ENCODE results near the gene TLR9.
"Not testable (repeated sequence)": the region's sequence is repeated elsewhere in the genome, so short reads cannot be mapped to it uniquely, and the experiment has no call there.

The TLR9 gene

DNA sequence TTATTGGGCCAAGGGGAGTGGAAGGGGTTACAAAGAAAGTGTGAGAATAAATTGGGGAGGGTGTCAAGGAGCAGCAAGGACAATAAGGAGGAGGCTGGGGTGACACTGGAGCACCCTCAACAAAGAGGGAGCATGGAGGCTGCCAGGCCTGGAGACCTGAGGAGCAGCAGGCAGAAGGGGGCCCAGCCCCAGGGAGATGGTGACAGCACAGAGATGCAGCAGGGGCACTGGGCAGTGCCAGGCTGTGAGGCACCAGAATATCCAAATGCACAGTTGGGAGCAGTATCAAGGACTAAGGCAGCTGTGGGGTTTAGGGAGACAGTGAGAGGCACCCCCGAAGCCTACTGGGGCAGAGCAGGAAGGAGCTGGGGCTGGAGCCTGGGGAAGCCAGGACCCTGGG is 46.9 kb downstream of the TLR9 start:
- H3K18ac ChIP-seq (ENCODE audit: low read depth in 1 of 2, low read length in 2 of 2), result no peak overlapping the region
- H4K91ac ChIP-seq (ENCODE audit: low read length), result no peak overlapping the region
- peaks cover 3% of the 10 kb centered on the region for H3K4me1 ChIP-seq (ENCODE audit: control insufficient read depth, insufficient read depth, low read depth, low read length)
- H3K36me3 ChIP-seq (ENCODE audit: control insufficient read depth in 1 of 2, insufficient read depth in 2 of 2, low read depth in 1 of 2, low read length in 2 of 2), result no peaks in the 10 kb centered on the region
- no peaks in the 10 kb centered on the region for H3K9me3 ChIP-seq (ENCODE audit: control insufficient read depth, low read length)
- no peak overlapping the region for H3K23ac ChIP-seq (ENCODE audit: low read length in 2 of 2)
- H2AFZ ChIP-seq (ENCODE audit: low read depth, low read length), result no peak overlapping the region
- H2BK5ac ChIP-seq (ENCODE audit: low read depth, low read length, poor library complexity, severe bottlenecking), result no peak overlapping the region
- H3K4me3 ChIP-seq (ENCODE audit: insufficient read depth in 1 of 2, low read depth in 1 of 2, low read length in 2 of 2), result no peak overlapping the region
- peaks cover 0 to 8% of the 10 kb centered on the region in 2 experiments for H3K27me3 ChIP-seq (ENCODE audit: control insufficient read depth in 1 of 2, insufficient read depth in 1 of 2, low read length in 2 of 2)
- 97% methylated on average over 1 of the region's 1 CpG for WGBS
- no peak overlapping the region for H3K4me2 ChIP-seq (ENCODE audit: low read length, poor library complexity, severe bottlenecking)
- H3K27ac ChIP-seq (ENCODE audit: low read length, poor library complexity, severe bottlenecking), result no peak overlapping the region
- H2BK120ac ChIP-seq (ENCODE audit: low read depth, low read length), result no peak overlapping the region
- no peak overlapping the region for H3K9ac ChIP-seq (ENCODE audit: low read length)
- H3K4ac ChIP-seq (ENCODE audit: low read depth in 1 of 2, low read length in 2 of 2), result no peak overlapping the region
- H2BK12ac ChIP-seq (ENCODE audit: low read length in 2 of 2), result peak overlapping the region in 1 of 2 experiments; percentile 37
- peak overlapping the region; percentile 12 for H2BK15ac ChIP-seq (ENCODE audit: low read depth, poor library complexity, severe bottlenecking)
- H3K14ac ChIP-seq (ENCODE audit: low read length in 2 of 2), result no peak overlapping the region
- H3K79me1 ChIP-seq (replicated peaks; ENCODE audit: low read length, poor library complexity, severe bottlenecking), result no peaks in the 10 kb centered on the region
- DNase-seq, result no peak
- no peak overlapping the region for H2AK5ac ChIP-seq (ENCODE audit: low read length, severe bottlenecking)
- H4K8ac ChIP-seq (ENCODE audit: low read length), result no peak overlapping the region

DNA sequence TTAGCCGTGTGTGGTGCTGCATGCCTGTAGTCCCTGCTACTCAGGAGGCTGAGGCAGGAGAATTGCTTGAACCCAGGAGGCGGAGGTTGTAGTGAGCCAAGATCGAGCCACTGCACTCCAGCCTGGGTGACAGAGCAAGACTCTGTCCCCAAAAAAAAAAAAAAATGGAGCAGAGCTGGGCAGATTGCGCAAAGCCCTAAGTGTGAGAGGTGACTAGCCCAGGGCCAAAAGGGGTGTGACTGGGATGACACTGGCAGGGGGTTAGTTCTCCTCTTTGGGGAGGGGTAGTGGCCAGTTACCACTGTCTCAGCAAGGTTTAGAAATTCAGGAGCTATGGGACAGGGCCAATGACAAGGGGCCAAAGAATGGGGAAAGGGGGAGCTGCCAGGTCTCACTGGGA is 47.3 kb downstream of the TLR9 start:
- not testable (repeated sequence) for H3K14ac ChIP-seq (ENCODE audit: low read length in 2 of 2); H4K91ac ChIP-seq (ENCODE audit: low read length); DNase-seq

DNA sequence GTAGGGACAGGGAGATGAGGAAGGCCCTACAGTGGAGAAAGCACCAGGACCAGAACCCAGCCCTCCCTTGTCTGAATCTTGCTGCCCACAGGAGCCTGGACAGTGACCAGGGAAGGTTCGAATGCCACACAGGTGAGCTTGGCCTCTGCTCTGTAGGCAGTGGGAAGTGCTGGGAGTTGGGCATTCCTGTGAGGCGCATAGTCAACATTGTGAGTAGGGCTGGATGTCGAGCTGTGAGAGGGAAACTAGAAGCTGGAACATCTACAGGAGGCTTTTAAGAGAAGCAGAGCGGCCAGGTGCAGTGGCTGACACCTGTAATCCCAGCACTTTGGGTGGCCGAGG is 47.8 kb downstream of the TLR9 start:
- Histone ChIP-seq H4K91ac (ENCODE audit: low read length) (no peak overlapping the region), H4K8ac (ENCODE audit: low read length) (no peak overlapping the region), H2BK15ac (ENCODE audit: low read depth, poor library complexity, severe bottlenecking) (no peak overlapping the region), H2AFZ (ENCODE audit: low read depth, low read length) (no peak overlapping the region), H3K27ac (ENCODE audit: low read length, poor library complexity, severe bottlenecking) (no peak overlapping the region), H3K18ac (ENCODE audit: low read depth in 1 of 2, low read length in 2 of 2) (no peak overlapping the region), H2AK5ac (ENCODE audit: low read length, severe bottlenecking) (no peak overlapping the region), H3K14ac (ENCODE audit: low read length in 2 of 2) (no peak overlapping the region), H3K4ac (ENCODE audit: low read depth in 1 of 2, low read length in 2 of 2) (no peak overlapping the region), H2BK12ac (ENCODE audit: low read length in 2 of 2) (no peak overlapping the region), H3K36me3 (ENCODE audit: control insufficient read depth in 1 of 2, insufficient read depth in 2 of 2, low read depth in 1 of 2, low read length in 2 of 2) (no peaks in the 10 kb centered on the region), H3K23ac (ENCODE audit: low read length in 2 of 2) (no peak overlapping the region), H3K4me2 (ENCODE audit: low read length, poor library complexity, severe bottlenecking) (no peak overlapping the region), H3K9me3 (ENCODE audit: control insufficient read depth, low read length) (no peaks in the 10 kb centered on the region), H3K4me1 (ENCODE audit: control insufficient read depth, insufficient read depth, low read depth, low read length) (peaks cover 3% of the 10 kb centered on the region), H2BK120ac (ENCODE audit: low read depth, low read length) (no peak overlapping the region), H2BK5ac (ENCODE audit: low read depth, low read length, poor library complexity, severe bottlenecking) (no peak overlapping the region), H3K27me3 (ENCODE audit: control insufficient read depth in 1 of 2, insufficient read depth in 1 of 2, low read length in 2 of 2) (peaks cover 0 to 8% of the 10 kb centered on the region in 2 experiments), H3K79me1 (replicated peaks; ENCODE audit: low read length, poor library complexity, severe bottlenecking) (no peaks in the 10 kb centered on the region), H3K4me3 (ENCODE audit: insufficient read depth in 1 of 2, low read depth in 1 of 2, low read length in 2 of 2) (no peak overlapping the region), H3K9ac (ENCODE audit: low read length) (no peak overlapping the region)
- WGBS, result 84% methylated on average over 5 of the region's 5 CpGs
- no peak for DNase-seq

More for the DNA sequence above, 47.3 kb downstream of the TLR9 start:
- not testable (repeated sequence) for H3K36me3 ChIP-seq (ENCODE audit: control insufficient read depth in 1 of 2, insufficient read depth in 2 of 2, low read depth in 1 of 2, low read length in 2 of 2); H3K18ac ChIP-seq (ENCODE audit: low read depth in 1 of 2, low read length in 2 of 2); H2BK5ac ChIP-seq (ENCODE audit: low read depth, low read length, poor library complexity, severe bottlenecking); H3K27me3 ChIP-seq (ENCODE audit: control insufficient read depth in 1 of 2, insufficient read depth in 1 of 2, low read length in 2 of 2); H3K23ac ChIP-seq (ENCODE audit: low read length in 2 of 2); H2BK120ac ChIP-seq (ENCODE audit: low read depth, low read length); H3K27ac ChIP-seq (ENCODE audit: low read length, poor library complexity, severe bottlenecking); H2BK12ac ChIP-seq (ENCODE audit: low read length in 2 of 2); H2AK5ac ChIP-seq (ENCODE audit: low read length, severe bottlenecking); H2AFZ ChIP-seq (ENCODE audit: low read depth, low read length); H3K4me3 ChIP-seq (ENCODE audit: insufficient read depth in 1 of 2, low read depth in 1 of 2, low read length in 2 of 2); H3K4ac ChIP-seq (ENCODE audit: low read depth in 1 of 2, low read length in 2 of 2); H3K79me1 ChIP-seq (replicated peaks; ENCODE audit: low read length, poor library complexity, severe bottlenecking); H4K8ac ChIP-seq (ENCODE audit: low read length); H3K4me1 ChIP-seq (ENCODE audit: control insufficient read depth, insufficient read depth, low read depth, low read length); H3K4me2 ChIP-seq (ENCODE audit: low read length, poor library complexity, severe bottlenecking); H3K9ac ChIP-seq (ENCODE audit: low read length); H3K9me3 ChIP-seq (ENCODE audit: control insufficient read depth, low read length); H2BK15ac ChIP-seq (ENCODE audit: low read depth, poor library complexity, severe bottlenecking)
- WGBS, result 92% methylated on average over 4 of the region's 4 CpGs

DNA sequence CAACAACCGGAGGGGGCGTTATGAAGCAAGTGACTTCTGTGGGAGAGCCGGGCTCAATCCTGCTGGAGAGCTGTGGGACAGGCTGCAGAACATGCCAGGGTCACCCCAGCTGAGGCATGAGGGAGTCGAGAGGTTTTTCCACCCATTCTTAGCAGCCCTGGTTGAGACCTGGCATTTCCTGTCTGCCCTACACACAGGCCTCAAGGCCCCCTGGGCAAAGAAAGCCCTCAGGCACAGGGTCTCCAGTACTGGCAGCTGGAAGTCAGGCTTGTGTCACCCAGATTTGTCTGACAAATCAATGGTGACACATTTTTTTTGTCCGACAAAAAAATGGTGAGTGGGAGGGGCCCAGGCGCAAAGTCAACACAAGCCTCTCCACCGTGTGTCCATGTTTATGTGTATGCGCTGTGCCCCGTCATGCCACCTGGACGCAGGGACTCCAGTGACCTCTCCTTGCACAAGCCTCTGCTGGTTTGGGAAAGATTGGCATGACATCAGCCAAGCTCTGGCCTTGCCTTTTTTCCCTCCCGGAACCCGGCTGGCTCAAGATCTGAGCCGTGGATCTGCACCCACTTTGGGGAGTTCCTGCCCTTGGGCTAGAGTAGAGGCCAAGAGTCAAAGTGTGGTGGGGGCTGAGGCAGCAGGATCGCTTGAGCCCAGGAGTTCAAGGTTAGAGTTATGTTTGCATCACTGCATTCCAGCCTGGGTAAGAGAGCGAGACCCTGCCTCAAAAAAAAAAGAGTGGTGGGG is 48.3 kb downstream of the TLR9 start:
- no peak overlapping the region for H2AK5ac ChIP-seq (ENCODE audit: low read length, severe bottlenecking)
- H3K23ac ChIP-seq (ENCODE audit: low read length in 2 of 2), result no peak overlapping the region
- no peak overlapping the region for H3K14ac ChIP-seq (ENCODE audit: low read length in 2 of 2)
- H3K27me3 ChIP-seq (ENCODE audit: control insufficient read depth in 1 of 2, insufficient read depth in 1 of 2, low read length in 2 of 2), result peaks cover 0 to 8% of the 10 kb centered on the region in 2 experiments
- no peak overlapping the region for H3K4ac ChIP-seq (ENCODE audit: low read depth in 1 of 2, low read length in 2 of 2)
- H3K4me2 ChIP-seq (ENCODE audit: low read length, poor library complexity, severe bottlenecking), result no peak overlapping the region
- no peak overlapping the region for H3K18ac ChIP-seq (ENCODE audit: low read depth in 1 of 2, low read length in 2 of 2)
- no peak overlapping the region for H3K9ac ChIP-seq (ENCODE audit: low read length)
- peaks cover 3% of the 10 kb centered on the region for H3K4me1 ChIP-seq (ENCODE audit: control insufficient read depth, insufficient read depth, low read depth, low read length)
- no peak overlapping the region for H4K8ac ChIP-seq (ENCODE audit: low read length)
- H4K91ac ChIP-seq (ENCODE audit: low read length), result no peak overlapping the region
- no peak overlapping the region for H2BK15ac ChIP-seq (ENCODE audit: low read depth, poor library complexity, severe bottlenecking)
- WGBS, result 92% methylated on average over 15 of the region's 15 CpGs
- no peaks in the 10 kb centered on the region for H3K9me3 ChIP-seq (ENCODE audit: control insufficient read depth, low read length)
- H3K36me3 ChIP-seq (ENCODE audit: control insufficient read depth in 1 of 2, insufficient read depth in 2 of 2, low read depth in 1 of 2, low read length in 2 of 2), result no peaks in the 10 kb centered on the region
- DNase-seq, result no peak
- H2BK120ac ChIP-seq (ENCODE audit: low read depth, low read length), result no peak overlapping the region
- no peak overlapping the region for H2BK12ac ChIP-seq (ENCODE audit: low read length in 2 of 2)
- no peak overlapping the region for H3K4me3 ChIP-seq (ENCODE audit: insufficient read depth in 1 of 2, low read depth in 1 of 2, low read length in 2 of 2)
- no peak overlapping the region for H2AFZ ChIP-seq (ENCODE audit: low read depth, low read length)
- H3K27ac ChIP-seq (ENCODE audit: low read length, poor library complexity, severe bottlenecking), result no peak overlapping the region
- no peak overlapping the region for H2BK5ac ChIP-seq (ENCODE audit: low read depth, low read length, poor library complexity, severe bottlenecking)
- no peaks in the 10 kb centered on the region for H3K79me1 ChIP-seq (replicated peaks; ENCODE audit: low read length, poor library complexity, severe bottlenecking)

All from mesenchymal stem cell (in vitro differentiated cells and primary cell).